Trophoblast cell (in vitro differentiated cells and primary cell): ENCODE measurements around the gene UVRAG.

Source experiments
- DNase-seq, 2 donors: peaks; one replicate each; pipeline ENCODE4 v3.0.0-alpha.2; 2016
- H2AFZ ChIP-seq: 2 replicates; pipeline ENCODE4 v1.6.1; 2013; ENCODE audit warnings: low read length, moderate library complexity, mild to moderate bottlenecking; ENCODE audit not compliant: insufficient read depth, poor library complexity
- H2AK5ac ChIP-seq: 2 replicates; pipeline ENCODE4 v1.6.1; 2013; ENCODE audit warnings: mild to moderate bottlenecking, low read length
- H2BK120ac ChIP-seq: 2 replicates; pipeline ENCODE4 v1.6.1; 2013; ENCODE audit warnings: low read length, mild to moderate bottlenecking, moderate library complexity; ENCODE audit not compliant: insufficient read depth, poor library complexity
- H2BK12ac ChIP-seq: 2 replicates; pipeline ENCODE4 v1.6.1; 2013; ENCODE audit warnings: mild to moderate bottlenecking, low read length, moderate library complexity
- H2BK5ac ChIP-seq: 2 replicates; pipeline ENCODE4 v1.6.1; 2013; ENCODE audit warnings: low read length, low read depth, moderate library complexity, mild to moderate bottlenecking; ENCODE audit not compliant: poor library complexity
- H3K14ac ChIP-seq: 2 replicates; pipeline ENCODE4 v1.6.1; 2013; ENCODE audit warnings: mild to moderate bottlenecking, low read length
- H3K18ac ChIP-seq: 2 replicates; pipeline ENCODE4 v1.6.1; 2013; ENCODE audit warnings: mild to moderate bottlenecking, low read length
- H3K23ac ChIP-seq: 2 replicates; pipeline ENCODE4 v1.6.1; 2013; ENCODE audit warnings: low read length
- H3K27ac ChIP-seq: 2 replicates; pipeline ENCODE4 v1.5.1; 2013; ENCODE audit warnings: low read depth, mild to moderate bottlenecking, inconsistent platforms, low read length, moderate library complexity
- H3K27me3 ChIP-seq: 2 replicates; pipeline ENCODE4 v1.6.1; 2013; ENCODE audit warnings: inconsistent platforms, mild to moderate bottlenecking, low read length, moderate library complexity; ENCODE audit not compliant: insufficient read depth
- H3K36me3 ChIP-seq, 2 experiments: 1 replicate in 1 of 2; 2 replicates in 1 of 2; pipeline ENCODE4 v1.6.1; 2013; ENCODE audit warnings: low read length in 2 of 2, mild to moderate bottlenecking in 2 of 2, moderate library complexity in 1 of 2; ENCODE audit not compliant: insufficient read depth in 2 of 2, control insufficient read depth in 1 of 2
- H3K4ac ChIP-seq: 2 replicates; pipeline ENCODE4 v1.6.1; 2013; ENCODE audit warnings: low read depth, mild to moderate bottlenecking, low read length, moderate library complexity
- H3K4me1 ChIP-seq, 2 experiments: 1 replicate in 1 of 2; 2 replicates in 1 of 2; pipeline ENCODE4 v1.6.1; 2013; ENCODE audit warnings: low read length in 2 of 2, mild to moderate bottlenecking in 2 of 2, moderate library complexity in 1 of 2; ENCODE audit not compliant: insufficient read depth in 2 of 2, control insufficient read depth in 1 of 2
- H3K4me2 ChIP-seq: 2 replicates; pipeline ENCODE4 v1.6.1; 2013; ENCODE audit warnings: inconsistent platforms, mild to moderate bottlenecking, low read length, moderate library complexity
- H3K4me3 ChIP-seq: 2 replicates; pipeline ENCODE4 v1.5.1; 2013; ENCODE audit warnings: mild to moderate bottlenecking, low read depth, low read length, inconsistent platforms
- H3K79me1 ChIP-seq: one replicate; pipeline ENCODE4 v1.6.1; 2013; ENCODE audit warnings: low read length
- H3K79me2 ChIP-seq: 2 replicates; pipeline ENCODE4 v1.6.1; 2013; ENCODE audit warnings: low read length, mild to moderate bottlenecking; ENCODE audit not compliant: control insufficient read depth, insufficient read depth, poor library complexity
- H3K9ac ChIP-seq: 2 replicates; pipeline ENCODE4 v1.6.1; 2013; ENCODE audit warnings: mild to moderate bottlenecking, low read length
- H3K9me3 ChIP-seq: 2 replicates; pipeline ENCODE4 v1.6.1; 2013; ENCODE audit warnings: low read depth, mild to moderate bottlenecking, control low read depth, inconsistent platforms, low read length; ENCODE audit not compliant: insufficient read depth
- H4K12ac ChIP-seq: 2 replicates; pipeline ENCODE4 v1.6.1; 2013; ENCODE audit warnings: low read depth, mild to moderate bottlenecking, low read length, moderate library complexity
- H4K8ac ChIP-seq: 2 replicates; pipeline ENCODE4 v1.6.1; 2013; ENCODE audit warnings: low read depth, mild to moderate bottlenecking, low read length, moderate library complexity
- H4K91ac ChIP-seq: one replicate; pipeline ENCODE4 v1.6.1; 2013; ENCODE audit warnings: low read depth, mild to moderate bottlenecking, low read length, moderate library complexity
- WGBS: extraction: QIAGEN DNeasy Blood & Tissue Kit; methylation state at CpG from one replicate; pipeline ENCODE4 v1.1.7; 2013; ENCODE audit warnings: missing lambda C conversion rate; ENCODE audit not compliant: insufficient read length, insufficient coverage; ENCODE audit errors: extremely low coverage; 5-methylcytosine and 5-hydroxymethylcytosine counted together

The UVRAG gene

DNA sequence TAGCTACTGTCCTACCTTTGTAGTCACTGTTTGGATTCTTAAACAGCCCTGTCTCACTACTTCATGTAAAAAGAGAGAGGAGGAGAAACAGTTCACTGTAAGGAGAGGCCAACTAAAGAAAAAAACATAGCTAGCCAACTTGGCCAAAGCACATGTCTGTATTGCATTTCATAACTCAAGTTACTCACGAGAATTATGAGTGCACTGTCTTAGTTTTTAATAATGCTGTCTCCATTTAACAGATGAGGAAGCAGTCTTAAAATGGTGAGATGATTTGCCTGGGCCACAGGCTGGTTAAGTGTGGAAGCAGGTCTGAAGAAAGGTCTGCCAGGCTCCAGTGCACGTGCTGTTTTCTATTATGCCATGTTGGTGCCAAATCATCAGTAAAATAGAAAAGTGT, 104.5 kb downstream of the UVRAG start:
- H3K4me2 ChIP-seq, result no peak overlapping the region
- H3K9me3 ChIP-seq, result no peaks in the 10 kb centered on the region
- H3K4ac ChIP-seq, result no peak overlapping the region
- no peaks in the 10 kb centered on the region for H3K27me3 ChIP-seq
- no peak overlapping the region for H2AK5ac ChIP-seq
- H4K12ac ChIP-seq, result no peak overlapping the region
- no peak overlapping the region for H3K23ac ChIP-seq
- no peak overlapping the region for H4K91ac ChIP-seq
- H3K79me1 ChIP-seq, result no peaks in the 10 kb centered on the region
- no peak overlapping the region for H4K8ac ChIP-seq
- no peak overlapping the region for H3K14ac ChIP-seq
- no peaks in the 10 kb centered on the region for H3K79me2 ChIP-seq
- no peak overlapping the region for H3K4me3 ChIP-seq
- H2BK120ac ChIP-seq, result no peak overlapping the region
- no peak overlapping the region for H3K27ac ChIP-seq
- no peak overlapping the region for H2AFZ ChIP-seq
- no peaks in the 10 kb centered on the region for H3K4me1 ChIP-seq
- no peak overlapping the region for H2BK12ac ChIP-seq
- no peaks in the 10 kb centered on the region for H3K36me3 ChIP-seq
- H2BK5ac ChIP-seq, result no peak overlapping the region
- H3K9ac ChIP-seq, result no peak overlapping the region
- DNase-seq, result no peak
- H3K18ac ChIP-seq, result no peak overlapping the region
- no CpG with 5 or more reads among the region's 2 CpGs for WGBS

DNA sequence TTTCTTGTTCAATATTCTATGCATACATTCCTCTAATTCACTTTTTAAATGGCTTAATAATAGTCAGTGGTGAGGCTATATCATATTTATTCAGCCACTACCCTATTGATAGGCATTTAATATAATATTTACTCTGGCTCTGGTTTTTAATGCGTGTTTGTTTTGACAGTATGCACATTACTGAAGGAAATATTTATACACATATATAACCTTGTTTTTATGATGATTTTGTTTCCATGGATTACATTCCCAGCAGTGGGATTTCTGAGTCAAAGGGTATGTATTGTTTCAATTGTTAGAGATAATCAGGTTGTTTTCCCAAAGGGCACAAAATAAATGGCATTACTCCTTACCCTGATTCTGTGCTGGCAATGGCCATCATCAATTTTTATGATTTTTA, 105.8 kb downstream of the UVRAG start:
- Histone ChIP-seq H2AFZ (no peak overlapping the region), H2BK12ac (no peak overlapping the region), H2BK5ac (no peak overlapping the region), H3K4me1 (no peaks in the 10 kb centered on the region), H3K79me1 (no peaks in the 10 kb centered on the region), H4K12ac (no peak overlapping the region), H4K91ac (no peak overlapping the region), H3K4me3 (no peak overlapping the region), H3K14ac (no peak overlapping the region), H4K8ac (no peak overlapping the region), H3K23ac (no peak overlapping the region), H2BK120ac (no peak overlapping the region), H3K27me3 (no peaks in the 10 kb centered on the region), H3K18ac (no peak overlapping the region), H3K9ac (no peak overlapping the region), H3K4ac (no peak overlapping the region), H3K27ac (no peak overlapping the region), H3K36me3 (no peaks in the 10 kb centered on the region), H3K9me3 (no peaks in the 10 kb centered on the region), H3K4me2 (no peak overlapping the region), H2AK5ac (no peak overlapping the region), H3K79me2 (no peaks in the 10 kb centered on the region)
- no CpG with 5 or more reads among the region's 1 CpG for WGBS
- DNase-seq, result no peak

DNA sequence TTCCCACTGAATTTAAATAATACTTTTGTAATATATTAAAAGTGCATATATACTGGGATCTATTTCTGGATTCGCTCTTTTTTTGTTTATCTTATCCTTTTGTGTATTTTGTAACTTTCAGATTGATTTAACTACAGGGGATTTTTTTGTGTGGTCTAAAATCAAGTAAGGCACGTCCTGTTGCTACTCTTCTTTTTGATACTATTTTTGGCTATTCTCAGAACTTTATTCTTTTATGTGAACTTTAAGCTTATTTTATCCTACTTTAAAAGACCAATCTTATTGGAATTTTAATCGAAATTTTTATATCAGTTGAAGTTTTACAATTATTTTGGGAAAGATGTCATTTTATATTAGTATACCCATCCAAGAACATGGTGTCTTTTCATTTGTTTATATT, 106.8 kb downstream of the UVRAG start:
- no peaks in the 10 kb centered on the region for H3K9me3 ChIP-seq
- H3K4me2 ChIP-seq, result no peak overlapping the region
- no peaks in the 10 kb centered on the region for H3K36me3 ChIP-seq
- H3K27ac ChIP-seq, result no peak overlapping the region
- H3K18ac ChIP-seq, result no peak overlapping the region
- no peak overlapping the region for H4K8ac ChIP-seq
- no peak overlapping the region for H3K23ac ChIP-seq
- no peak for DNase-seq
- H3K79me2 ChIP-seq, result no peaks in the 10 kb centered on the region
- no peaks in the 10 kb centered on the region for H3K27me3 ChIP-seq
- no peak overlapping the region for H2AK5ac ChIP-seq
- no peak overlapping the region for H2BK5ac ChIP-seq
- H3K9ac ChIP-seq, result no peak overlapping the region
- H3K4me1 ChIP-seq, result no peaks in the 10 kb centered on the region
- no peak overlapping the region for H2BK12ac ChIP-seq
- no CpG with 5 or more reads among the region's 3 CpGs for WGBS
- no peak overlapping the region for H3K4me3 ChIP-seq
- no peak overlapping the region for H4K12ac ChIP-seq
- H2BK120ac ChIP-seq, result no peak overlapping the region
- no peak overlapping the region for H3K14ac ChIP-seq
- H2AFZ ChIP-seq, result no peak overlapping the region
- no peak overlapping the region for H4K91ac ChIP-seq
- no peaks in the 10 kb centered on the region for H3K79me1 ChIP-seq
- H3K4ac ChIP-seq, result no peak overlapping the region

DNA sequence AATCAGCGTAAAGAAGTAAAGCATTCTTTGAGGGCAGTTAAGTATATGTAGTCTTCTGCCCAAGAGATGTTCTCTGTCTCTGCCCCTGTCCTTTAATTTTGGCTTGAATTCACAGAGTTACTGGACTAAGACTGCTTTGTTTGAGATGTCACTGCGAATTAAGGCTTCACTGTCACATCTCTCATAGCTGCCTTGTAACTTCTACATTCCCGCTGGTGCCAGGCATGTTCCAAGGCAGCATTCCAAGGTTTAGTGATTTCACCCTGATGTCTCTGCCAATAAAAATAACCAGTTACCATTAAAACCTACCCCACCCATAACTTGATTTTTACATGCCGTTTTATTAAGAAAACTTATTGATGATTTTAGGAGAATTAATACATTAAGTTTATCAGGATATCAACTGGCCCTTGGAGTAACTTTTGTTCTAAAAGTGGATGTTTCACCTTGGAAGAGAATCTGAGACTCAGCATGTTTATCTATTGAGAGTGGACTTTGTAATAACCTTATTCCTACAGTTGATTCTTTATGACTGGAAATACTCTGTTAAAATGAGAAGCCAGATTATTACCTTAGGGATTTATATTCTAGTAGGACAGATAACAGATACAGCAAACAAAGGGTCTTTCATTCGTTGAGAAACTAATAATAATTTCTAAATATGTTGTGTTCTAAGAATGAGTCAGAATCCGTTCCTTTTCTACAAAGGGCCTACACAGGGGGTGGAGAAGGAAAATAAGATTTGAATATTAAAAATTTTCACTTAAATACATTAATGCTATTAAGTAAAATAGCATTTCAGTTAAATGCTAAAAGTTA, 110.2 kb downstream of the UVRAG start:
- H3K36me3 ChIP-seq, result no peaks in the 10 kb centered on the region

More for the DNA sequence above, 110.2 kb downstream of the UVRAG start:
- Histone ChIP-seq H4K12ac (no peak overlapping the region), H2BK5ac (no peak overlapping the region), H3K79me1 (no peaks in the 10 kb centered on the region), H3K9ac (no peak overlapping the region), H3K4me1 (peaks cover 0 to 2% of the 10 kb centered on the region in 2 experiments), H4K8ac (no peak overlapping the region), H2AFZ (no peak overlapping the region), H2BK12ac (no peak overlapping the region), H2AK5ac (no peak overlapping the region), H3K23ac (no peak overlapping the region), H3K14ac (no peak overlapping the region), H3K27me3 (no peaks in the 10 kb centered on the region), H4K91ac (no peak overlapping the region), H3K18ac (no peak overlapping the region), H3K79me2 (no peaks in the 10 kb centered on the region), H3K4ac (no peak overlapping the region), H3K27ac (no peak overlapping the region), H3K4me3 (no peak overlapping the region), H3K9me3 (no peaks in the 10 kb centered on the region), H2BK120ac (no peak overlapping the region), H3K4me2 (no peak overlapping the region)
- no peak for DNase-seq
- WGBS, result no CpG with 5 or more reads among the region's 6 CpGs
